Psoas muscle (tissue), 8 donors: ENCODE measurements around the gene RNF138. TPM values are rescaled to one million over a fixed set of nuclear protein-coding genes. Genes with fewer than 3 reads are reported as not detected.

Source experiments
- ATAC-seq, 4 donors: fragments of 200-7000 bp; cut with Tn5 transposase; one replicate each; pipeline ENCODE4 v1.9.1; 2020; ENCODE audit warnings: moderate library complexity in 3 of 4, mild to moderate bottlenecking in 2 of 4
- DNase-seq, 2 donors: peaks; one replicate each; pipeline ENCODE4 v3.0.0-alpha.2; 2020
- H3K27ac ChIP-seq: fragments of 200-600 bp; one replicate; pipeline ENCODE4 v1.8.0; 2022
- H3K27me3 ChIP-seq, 3 donors: fragments of 200-600 bp in 1 of 3; one replicate each; pipeline versions ENCODE4 v1.6.1 to v1.8.0; 2013 to 2022; ENCODE audit warnings: low read length in 2 of 3, mild to moderate bottlenecking in 2 of 3, moderate library complexity in 1 of 3; ENCODE audit not compliant: insufficient read depth in 3 of 3
- H3K36me3 ChIP-seq, 2 donors: fragments of 200-600 bp in 1 of 2; one replicate each; pipeline versions ENCODE4 v1.6.1 to v1.8.0; 2013 to 2022; ENCODE audit warnings: low read depth in 1 of 2, mild to moderate bottlenecking in 1 of 2, moderate library complexity in 1 of 2; ENCODE audit not compliant: insufficient read depth in 1 of 2
- H3K4me1 ChIP-seq: fragments of 200-600 bp; one replicate; pipeline ENCODE4 v1.8.0; 2022
- H3K4me3 ChIP-seq: fragments of 200-600 bp; one replicate; pipeline ENCODE4 v1.8.0; 2022; ENCODE audit warnings: mild to moderate bottlenecking
- H3K9me3 ChIP-seq: fragments of 200-600 bp; one replicate; pipeline ENCODE4 v1.8.0; 2022
- CTCF ChIP-seq: fragments of 200-600 bp; IDR thresholded peaks from one replicate; pipeline ENCODE4 v1.8.0; 2022; ENCODE audit warnings: antibody characterized with exemption
- WGBS, 3 donors: extraction: QIAGEN DNeasy Blood & Tissue Kit; methylation state at CpG; one replicate each; pipeline versions ENCODE4 v1.1.6 to v1.1.7; 2013; 5-methylcytosine and 5-hydroxymethylcytosine counted together
- intact Hi-C, 2 donors: fragments of 100-400 bp; cut with DNase I; formaldehyde crosslinking; loops; one replicate each; pipeline versions ENCODE4 v1.11.0 to v1.14.2; 2022
- polyA plus RNA-seq, 3 donors: library from polyadenylated mRNA; stranded (reverse); fragments of 200-250 nt; gene quantifications; one replicate each; pipeline ENCODE4 v1.2.3, GENCODE V29; 2013
- total RNA-seq, 4 donors: library from RNA; stranded (reverse); fragmentation: NEBNext Ultra II Directional in 2 of 4; extraction: Animal tissue kit (Norgen Biotek cat#: 25700) in 2 of 4; gene quantifications; one replicate each; pipeline versions ENCODE4 v1.2.1 to v1.2.4, GENCODE V29; 2021 to 2023
- donor health status: healthy with polysubstance abuse.
- donor health status: DM: no; HTN: no; CAD: no; lungs with moderate emphysema.
- donor health status: Bipolar disorder and iron deficiency.
- donor health status: healthy.
- donor health status: DM: yes; HTN: yes; CAD: no.
- donor health status: DM: no; HTN: no; CAD: no.
- donor health status: DM: no; HTN: no; CAD: no.
- donor health status: DM: yes; HTN: yes; CAD: no.

RNF138 gene
- total and polyA plus RNA-seq, 7 donors: 3.6 to 10.1 (median 7.2) TPM

DNA sequence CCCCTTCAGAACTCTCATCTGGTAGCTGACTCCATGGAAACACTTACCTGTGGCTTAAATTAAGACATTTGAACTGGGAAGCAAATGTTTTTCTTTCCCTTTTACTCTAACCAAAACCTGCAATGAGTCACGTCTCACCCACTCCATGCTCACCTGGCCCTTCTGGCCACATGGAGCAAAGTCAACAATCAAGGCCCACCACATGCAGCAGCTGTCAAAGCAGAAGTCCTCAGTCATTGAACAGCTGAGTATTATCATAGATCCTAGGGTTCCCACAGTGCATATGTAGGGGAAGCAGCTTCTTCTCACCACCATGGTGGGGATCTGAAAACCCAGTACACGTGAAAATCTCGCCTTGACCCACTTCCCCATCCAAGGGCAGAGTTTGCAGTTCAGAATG lies 85.9 kb downstream of the RNF138 start:
- Histone ChIP-seq H3K27ac (no peak overlapping the region), H3K36me3 (no peaks in the 10 kb centered on the region), H3K4me3 (no peak overlapping the region), H3K27me3 (no peaks in the 10 kb centered on the region), H3K4me1 (no peaks in the 10 kb centered on the region), H3K9me3 (no peaks in the 10 kb centered on the region)
- DNase-seq (no peak), ATAC-seq (no peak)
- WGBS, 3 donors: 84 to 87% (median 86%) methylated on average over 3 of the region's 3 CpGs
- TF ChIP-seq CTCF: no peak
- intact Hi-C loops: no loop called here

Other genes starting within 250 kb of the RNF138 start
- gene TRAPPC8, start 148.7 kb upstream of the RNF138 start, total RNA-seq: 10 to 100 TPM; 29.7 to 36.8 (median 34.5) TPM
- gene TRAPPC8, start 148.7 kb upstream of the RNF138 start, polyA plus RNA-seq: 10 to 100 TPM; 17.1 to 30.5 (median 19.8) TPM
- gene RNF125, start 73.0 kb upstream of the RNF138 start, total RNA-seq: 1 to 10 TPM; 1.3 to 4.2 (median 1.7) TPM
- gene RNF125, start 73.0 kb upstream of the RNF138 start, polyA plus RNA-seq: 1 to 10 TPM; 1.2 to 3.0 (median 2.3) TPM
- gene MEP1B, start 98.2 kb downstream of the RNF138 start, total RNA-seq: under 1 TPM in 1 of 4 donors, not detected in 3; 0.38 TPM
- gene MEP1B, start 98.2 kb downstream of the RNF138 start, polyA plus RNA-seq: under 1 TPM in 1 of 3 donors, not detected in 2; 0.16 TPM